ENCODE data around the gene CLEC16A. TPM values are rescaled to one million over a fixed set of nuclear protein-coding genes. Genes with fewer than 3 reads are reported as not detected.

The CLEC16A gene
- total RNA-seq, 2 experiments from 2014 or later = 25.5 to 26.7 TPM

GRCh38 chr16:11051430-11051829, 107.1 kb downstream of the CLEC16A start:
- Mint-ChIP-seq H3K27me3 (no peaks in the 10 kb centered on the region), H3K9me3 (no peaks in the 10 kb centered on the region), H3K36me3 (peaks cover 39% of the 10 kb centered on the region), H3K27ac (peak overlapping the region; percentile 94), H3K4me3 (no peak overlapping the region), H3K4me1 (ENCODE audit: low read depth) (peaks cover 61% of the 10 kb centered on the region)
- no peak for DNase-seq
- ChIA-PET CTCF (interaction anchor here (1.1 to 5.3 kb wide), 11 partner anchors 13 to 212 kb away, joined by 3 to 37 read pairs (median 5); no protein-coding TSS in a partner anchor), POLR2A (interaction anchor here (1.2 to 4.0 kb wide), 16 partner anchors 24 to 205 kb away, joined by 4 to 36 read pairs (median 10); partner anchors contain the start of gene SOCS1)
- intact Hi-C loops (cut with micrococcal nuclease) = loop anchor here (5.0 kb wide), 1 partner anchor 306 kb away; no protein-coding TSS in a partner anchor

GRCh38 chr16:11051879-11052808, 107.8 kb downstream of the CLEC16A start:
- peak; percentile 94 for DNase-seq
- ChIA-PET POLR2A (interaction anchor here (0.8 to 4.0 kb wide), 29 partner anchors 10 to 302 kb away, joined by 3 to 36 read pairs (median 6); partner anchors contain the start of gene SOCS1), CTCF (interaction anchor here (0.5 to 5.3 kb wide), 25 partner anchors 13 to 531 kb away, joined by 3 to 37 read pairs (median 3); partner anchors contain the start of gene SOCS1)
- Mint-ChIP-seq H3K4me3 (peak overlapping the region; percentile 24), H3K36me3 (peaks cover 41% of the 10 kb centered on the region), H3K4me1 (ENCODE audit: low read depth) (peaks cover 64% of the 10 kb centered on the region), H3K9me3 (no peaks in the 10 kb centered on the region), H3K27ac (peak overlapping the region; percentile 94), H3K27me3 (no peaks in the 10 kb centered on the region)
- intact Hi-C loops (cut with micrococcal nuclease) = loop anchor here (1.0 to 5.0 kb wide), 10 partner anchors 24 to 305 kb away; no protein-coding TSS in a partner anchor

DNA sequence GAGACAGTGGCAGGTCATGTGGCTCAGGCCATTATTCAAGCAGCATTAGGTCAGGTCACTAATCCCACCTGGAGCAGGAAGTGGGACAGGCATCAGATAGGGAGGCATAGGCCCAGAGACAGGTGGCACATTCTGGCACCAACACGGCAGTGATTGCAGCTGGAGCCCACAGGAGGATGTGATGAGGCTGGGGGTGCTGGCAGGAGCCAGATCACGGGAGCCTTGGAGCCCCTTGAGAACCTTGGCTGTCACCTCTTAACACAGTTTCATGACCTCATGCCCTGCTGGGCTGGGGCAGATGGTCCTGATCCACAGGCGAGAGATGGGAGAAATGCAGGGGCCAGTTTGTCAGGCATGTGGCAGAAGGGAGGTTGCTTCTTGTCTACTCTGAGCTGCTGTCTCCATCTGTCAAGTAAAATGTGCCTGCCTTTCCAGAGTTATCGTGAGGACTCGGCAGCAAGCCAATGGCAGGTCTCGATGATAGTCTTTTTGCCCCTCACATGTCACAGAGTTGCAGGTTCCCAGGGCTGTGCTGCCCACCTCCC, 109.6 kb downstream of the CLEC16A start:
- ChIA-PET CTCF (interaction anchor here (5.3 kb wide), 1 partner anchor 90 kb away, joined by 37 read pairs; no protein-coding TSS in a partner anchor), POLR2A (interaction anchor here (0.9 to 4.0 kb wide), 5 partner anchors 21 to 198 kb away, joined by 3 to 36 read pairs (median 18); no protein-coding TSS in a partner anchor)
- intact Hi-C loops (cut with micrococcal nuclease) = loop anchor here (5.0 kb wide), 1 partner anchor 303 kb away; no protein-coding TSS in a partner anchor
- no peak overlapping the region for H3K4me3 Mint-ChIP-seq
- H3K36me3 Mint-ChIP-seq = peaks cover 34% of the 10 kb centered on the region
- peak overlapping the region; percentile 55 for H3K27ac Mint-ChIP-seq
- no peak for DNase-seq
- no peaks in the 10 kb centered on the region for H3K27me3 Mint-ChIP-seq
- H3K9me3 Mint-ChIP-seq = no peaks in the 10 kb centered on the region
- peaks cover 57% of the 10 kb centered on the region for H3K4me1 Mint-ChIP-seq (ENCODE audit: low read depth)

- ChIA-PET CTCF (interaction anchor here (0.6 to 1.4 kb wide), 3 partner anchors 13 to 102 kb away, joined by 3 to 4 read pairs (median 4); no protein-coding TSS in a partner anchor), POLR2A (no interaction called here)
- Mint-ChIP-seq H3K4me3 (no peak overlapping the region), H3K36me3 (peaks cover 38% of the 10 kb centered on the region), H3K27ac (no peak overlapping the region), H3K27me3 (no peaks in the 10 kb centered on the region), H3K9me3 (no peaks in the 10 kb centered on the region), H3K4me1 (ENCODE audit: low read depth) (peaks cover 40% of the 10 kb centered on the region)
- DNase-seq = no peak
- intact Hi-C loops (cut with micrococcal nuclease) = no loop called here
Measured at GRCh38 chr16:11056090-11056992, 112.0 kb downstream of the CLEC16A start.

GRCh38 chr16:11056993-11057649, 112.8 kb downstream of the CLEC16A start:
- Mint-ChIP-seq H3K4me1 (ENCODE audit: low read depth) (peaks cover 32% of the 10 kb centered on the region), H3K27me3 (no peaks in the 10 kb centered on the region), H3K27ac (no peak overlapping the region), H3K36me3 (peaks cover 42% of the 10 kb centered on the region), H3K4me3 (no peak overlapping the region), H3K9me3 (no peaks in the 10 kb centered on the region)
- ChIA-PET CTCF (interaction anchor here (0.9 to 1.4 kb wide), 2 partner anchors 103 to 314 kb away, joined by 3 to 4 read pairs; no protein-coding TSS in a partner anchor), POLR2A (interaction anchor here (1.2 kb wide), 1 partner anchor 48 kb away, joined by 4 read pairs; no protein-coding TSS in a partner anchor)
- DNase-seq = no peak
- intact Hi-C loops (cut with micrococcal nuclease) = no loop called here

DNA sequence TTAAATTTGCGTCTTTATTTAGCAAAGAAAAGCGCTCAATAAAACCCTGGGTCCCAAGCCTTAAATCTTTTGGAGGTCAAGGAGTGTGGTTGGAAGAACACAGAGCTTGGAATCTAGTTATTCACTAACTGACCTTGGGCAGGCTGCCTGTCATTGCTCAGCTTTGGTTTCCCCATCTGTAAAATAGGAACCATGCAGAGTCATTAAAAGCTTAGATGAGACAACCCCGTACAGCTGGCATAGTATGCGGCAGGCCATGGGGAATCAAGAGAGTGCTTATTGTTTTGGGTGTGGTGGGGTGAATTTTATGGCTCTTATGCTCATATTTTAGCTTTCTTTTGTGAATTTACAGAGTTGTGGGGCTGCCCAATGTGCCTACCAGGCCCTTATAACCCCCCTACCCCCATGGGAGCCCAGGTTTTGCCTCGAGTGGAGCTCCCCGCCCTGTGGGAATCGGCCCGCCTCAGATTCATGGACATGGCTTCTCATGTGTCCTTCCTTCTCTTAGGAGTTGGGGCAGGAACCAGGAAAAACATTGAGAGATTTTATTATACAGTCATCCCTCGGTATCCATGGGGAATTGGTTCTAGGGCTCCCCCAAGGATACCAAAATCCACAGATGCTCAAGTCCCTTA, 113.5 kb downstream of the CLEC16A start:
- no peaks in the 10 kb centered on the region for H3K27me3 Mint-ChIP-seq
- intact Hi-C loops (cut with micrococcal nuclease) = no loop called here
- CTCF ChIA-PET = interaction anchor here (0.9 kb wide), 1 partner anchor 314 kb away, joined by 3 read pairs; no protein-coding TSS in a partner anchor
- no peak for DNase-seq
- POLR2A ChIA-PET = interaction anchor here (1.2 kb wide), 1 partner anchor 47 kb away, joined by 4 read pairs; no protein-coding TSS in a partner anchor
- peaks cover 37% of the 10 kb centered on the region for H3K36me3 Mint-ChIP-seq
- H3K9me3 Mint-ChIP-seq = no peaks in the 10 kb centered on the region
- H3K27ac Mint-ChIP-seq = no peak overlapping the region
- H3K4me1 Mint-ChIP-seq (ENCODE audit: low read depth) = peaks cover 25% of the 10 kb centered on the region
- no peak overlapping the region for H3K4me3 Mint-ChIP-seq

DNA sequence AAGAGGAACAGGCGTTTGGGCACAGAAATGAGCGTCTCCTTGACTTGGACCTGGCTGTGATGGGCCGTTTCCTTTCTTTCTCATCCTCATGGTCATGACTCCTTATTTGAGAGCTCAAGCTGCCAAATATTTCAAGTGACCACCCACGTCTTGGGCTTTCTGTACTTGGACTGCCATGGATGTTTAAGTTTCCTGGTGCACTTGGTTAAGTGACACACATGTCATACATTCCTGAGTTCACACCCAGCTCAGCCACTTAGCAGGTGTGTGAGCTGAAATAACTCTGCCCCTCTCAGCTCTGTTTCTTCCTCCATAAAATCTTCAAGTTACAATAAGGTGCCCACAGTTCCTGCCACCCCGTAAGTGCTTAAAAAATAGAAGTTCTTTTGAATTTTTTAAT, 114.5 kb downstream of the CLEC16A start:
- DNase-seq = no peak
- ChIA-PET CTCF (no interaction called here), POLR2A (interaction anchor here (0.6 to 1.2 kb wide), 2 partner anchors 36 to 1349 kb away, joined by 3 read pairs; no protein-coding TSS in a partner anchor)
- Mint-ChIP-seq H3K27me3 (no peaks in the 10 kb centered on the region), H3K36me3 (peaks cover 37% of the 10 kb centered on the region), H3K4me3 (no peak overlapping the region), H3K9me3 (no peaks in the 10 kb centered on the region), H3K4me1 (ENCODE audit: low read depth) (peaks cover 17% of the 10 kb centered on the region), H3K27ac (no peak overlapping the region)
- intact Hi-C loops (cut with micrococcal nuclease) = no loop called here

- Mint-ChIP-seq H3K27me3 (no peaks in the 10 kb centered on the region), H3K4me3 (no peak overlapping the region), H3K9me3 (no peaks in the 10 kb centered on the region), H3K36me3 (peaks cover 38% of the 10 kb centered on the region), H3K27ac (no peak overlapping the region), H3K4me1 (ENCODE audit: low read depth) (peaks cover 20% of the 10 kb centered on the region)
- intact Hi-C loops (cut with micrococcal nuclease) = no loop called here
- ChIA-PET POLR2A (interaction anchor here (1.2 kb wide), 1 partner anchor 35 kb away, joined by 3 read pairs; no protein-coding TSS in a partner anchor), CTCF (no interaction called here)
- DNase-seq = no peak
Measured at GRCh38 chr16:11059588-11059987, 115.2 kb downstream of the CLEC16A start.

GRCh38 chr16:11060364-11060763, 116.0 kb downstream of the CLEC16A start:
- POLR2A ChIA-PET = no interaction called here
- DNase-seq = no peak
- peaks cover 39% of the 10 kb centered on the region for H3K36me3 Mint-ChIP-seq

GRCh38 chr16:11060842-11061241, 116.5 kb downstream of the CLEC16A start:
- no peak for DNase-seq
- H3K27me3 Mint-ChIP-seq = no peaks in the 10 kb centered on the region
- H3K9me3 Mint-ChIP-seq = no peaks in the 10 kb centered on the region
- intact Hi-C loops (cut with micrococcal nuclease) = no loop called here
- ChIA-PET CTCF (no interaction called here), POLR2A (no interaction called here)
- H3K27ac Mint-ChIP-seq = no peak overlapping the region
- H3K4me1 Mint-ChIP-seq (ENCODE audit: low read depth) = peaks cover 16% of the 10 kb centered on the region
- H3K4me3 Mint-ChIP-seq = no peak overlapping the region
- H3K36me3 Mint-ChIP-seq = peaks cover 42% of the 10 kb centered on the region

More at GRCh38 chr16:11060364-11060763, 116.0 kb downstream of the CLEC16A start:
- no peaks in the 10 kb centered on the region for H3K27me3 Mint-ChIP-seq
- no peak overlapping the region for H3K4me3 Mint-ChIP-seq
- no peak overlapping the region for H3K27ac Mint-ChIP-seq
- no peaks in the 10 kb centered on the region for H3K9me3 Mint-ChIP-seq
- intact Hi-C loops (cut with micrococcal nuclease) = no loop called here
- peaks cover 17% of the 10 kb centered on the region for H3K4me1 Mint-ChIP-seq (ENCODE audit: low read depth)
- CTCF ChIA-PET = no interaction called here

Measured in activated CD4-positive, alpha-beta memory T cell treated with anti-CD3 and anti-CD28 coated beads for 36 hours (primary cell).